GM21723 (cell line): ENCODE data around the gene RPP14.
A peak's percentile ranks its signal among the peaks of the same experiment; 100 is the strongest.

Experiments used
- ATAC-seq: cut with Tn5 transposase; IDR thresholded peaks from one replicate; pipeline ENCODE4 v1.9.1; 2021; ENCODE audit warnings: mild to moderate bottlenecking, moderate library complexity; ENCODE audit not compliant: unreplicated experiment

RPP14 gene

GRCh38 chr3:58353722-58354553 lies 47.9 kb downstream of the RPP14 start:
- no peak for ATAC-seq

DNA sequence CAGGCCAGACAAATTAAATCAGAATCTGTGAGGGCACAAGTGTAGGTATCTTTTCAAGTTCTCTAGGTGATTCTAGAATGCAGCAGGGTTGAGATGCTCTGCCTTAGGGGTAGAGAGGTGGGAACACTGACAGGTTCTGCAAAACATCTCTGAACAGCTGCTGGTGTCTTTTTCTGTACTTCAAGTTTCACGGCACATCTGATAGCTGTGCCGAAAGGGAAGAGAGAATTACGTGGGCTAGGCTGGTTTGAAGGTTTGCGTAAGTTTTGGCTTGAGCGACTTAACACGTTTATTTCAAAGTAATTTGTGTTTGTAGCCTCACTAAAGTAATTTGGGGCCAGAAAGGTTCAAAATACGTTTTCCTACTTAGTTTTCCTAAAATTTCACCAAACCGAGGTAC lies 49.1 kb downstream of the RPP14 start:
- peak; percentile 64 for ATAC-seq

DNA sequence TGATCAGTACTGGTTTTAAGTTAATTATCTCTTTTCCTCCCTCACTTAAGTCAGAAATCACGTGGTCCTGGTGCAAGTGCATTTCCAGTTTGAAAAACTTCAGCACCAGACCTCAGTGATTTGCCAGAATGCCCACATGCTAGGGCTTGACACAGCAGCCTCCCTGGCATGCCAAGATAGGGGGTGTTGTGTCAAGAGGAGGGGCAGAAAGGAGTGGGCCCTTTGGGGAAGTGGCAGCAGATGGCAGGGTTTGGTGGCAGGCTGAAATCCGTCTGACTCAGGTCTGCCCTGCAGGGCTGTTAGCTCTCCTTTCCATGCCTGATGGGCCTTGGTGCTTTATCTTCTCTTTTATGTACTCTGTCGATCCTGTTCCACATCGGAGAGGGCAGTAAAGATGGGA lies 50.0 kb downstream of the RPP14 start:
- no peak for ATAC-seq

DNA sequence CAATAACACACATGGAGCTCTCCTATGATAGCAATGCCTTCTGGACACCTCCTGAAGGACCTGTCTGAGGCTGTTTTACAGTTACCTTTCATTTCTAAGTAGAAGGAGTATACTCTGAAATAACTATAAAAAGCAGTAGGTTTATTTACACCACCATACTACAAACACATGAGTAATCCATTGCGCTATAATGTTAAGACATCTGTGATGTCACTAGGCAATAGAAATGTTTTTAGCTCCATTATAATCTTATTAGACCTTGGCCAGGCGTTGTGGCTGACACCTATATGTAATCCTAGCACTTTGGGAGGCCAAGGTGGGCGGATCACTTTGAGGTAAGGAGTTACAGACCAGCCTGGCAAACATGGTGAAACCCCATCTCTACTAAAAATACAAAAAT lies 51.4 kb downstream of the RPP14 start:
- no peak for ATAC-seq

- ATAC-seq, result no peak
Measured at GRCh38 chr3:58358092-58358491, 52.0 kb downstream of the RPP14 start.

- ATAC-seq, result no peak
Measured at GRCh38 chr3:58358808-58359207, 52.8 kb downstream of the RPP14 start.

GRCh38 chr3:58359621-58360020 lies 53.6 kb downstream of the RPP14 start:
- no peak for ATAC-seq

DNA sequence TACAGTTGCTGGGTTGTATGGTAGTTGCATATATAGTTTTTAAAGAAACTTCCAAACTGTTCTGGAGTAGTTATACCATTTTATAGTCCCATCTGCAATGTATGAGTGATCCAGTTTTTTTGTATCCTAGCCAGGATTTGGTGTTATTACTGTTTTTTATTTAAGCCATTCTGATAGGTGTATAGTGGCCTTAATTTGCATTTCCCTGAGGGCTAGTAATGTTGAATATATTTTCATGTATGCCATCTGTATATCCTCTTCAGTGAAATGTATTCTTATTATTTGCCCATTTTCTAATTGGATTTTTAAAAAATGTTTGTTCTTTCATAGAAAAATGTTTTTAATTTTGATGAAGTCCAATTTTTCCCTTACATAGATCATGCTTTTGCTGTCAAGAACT lies 55.8 kb downstream of the RPP14 start:
- no peak for ATAC-seq

- ATAC-seq, result no peak
Measured at GRCh38 chr3:58366699-58367098, 60.7 kb downstream of the RPP14 start.

DNA sequence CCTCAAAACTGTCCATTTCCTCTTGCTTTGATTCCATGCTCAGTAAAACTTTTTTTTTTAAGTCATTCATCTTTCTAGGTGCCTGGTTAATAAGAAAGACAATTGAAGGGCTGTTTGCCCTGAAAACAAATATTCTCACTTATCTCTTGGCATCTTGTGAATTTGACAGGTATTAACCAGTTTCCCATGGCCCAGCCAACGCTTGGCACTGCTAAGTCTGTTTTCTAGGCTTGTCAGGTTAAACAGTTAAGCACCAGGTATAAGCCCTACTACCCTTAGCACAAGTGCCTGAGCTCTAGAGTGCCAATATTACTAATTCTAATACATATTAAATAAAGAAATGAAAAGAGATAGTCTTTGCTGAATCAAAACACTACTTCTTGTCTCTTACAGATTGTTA lies 63.0 kb downstream of the RPP14 start:
- no peak for ATAC-seq
